K562 (cell line): ENCODE measurements around the gene NFATC2. TPM values are rescaled to one million over a fixed set of nuclear protein-coding genes. Genes with fewer than 3 reads are reported as not detected.

Experiments used
- ATAC-seq: fragments of 200-7000 bp; cut with Tn5 transposase; 3 replicates; pipeline ENCODE4 v1.9.1; 2020; ENCODE audit warnings: moderate library complexity
- BruUV-seq: library from RNA; stranded (reverse); fragments of 400-500 nt; replicated peaks from 2 replicates; lab custom pipeline; 2021; lab: Mats Ljungman, UMichigan
- CTCF ChIA-PET: fragments of 300-600 bp; formaldehyde crosslinking; extraction: SDS; loops from one replicate; lab custom pipeline; 2021; ENCODE audit warnings: low intra/inter-chr PET ratio; lab: Yijun Ruan, JAX
- POLR2A ChIA-PET: fragments of 300-600, 350-650 bp; sonication (Branson Sonifier 250); formaldehyde crosslinking; extraction: SDS; loops from one replicate; lab custom pipeline; 2021; ENCODE audit warnings: antibody characterized with exemption, inconsistent platforms; lab: Yijun Ruan, JAX
- DNase-seq, 4 experiments: peaks; one replicate each; pipeline versions ENCODE4 v3.0.0 to v3.0.0-alpha.2; 2011 to 2018; ENCODE audit warnings: low spot score in 3 of 4, mixed read lengths in 3 of 4; ENCODE audit errors: extremely low read depth in 1 of 4
- FAIRE-seq: peaks from 2 replicates; lab custom pipeline; 2011; peaks lifted over from hg19 to GRCh38; lab: Jason Lieb, UNC
- H2AFZ ChIP-seq: 2 replicates; pipeline ENCODE4 v1.6.0; 2011; ENCODE audit warnings: low read depth, low read length, control low read depth, inconsistent platforms
- H3K27ac ChIP-seq: fragments of 200-600 bp; 3 replicates; pipeline ENCODE4 v1.8.0; 2011; ENCODE audit warnings: low read depth, mild to moderate bottlenecking, control low read depth, inconsistent platforms, low read length, moderate library complexity, mixed read lengths; ENCODE audit errors: extremely low read depth
- H3K27me3 ChIP-seq, 2 experiments: fragments of 300-600 bp in 1 of 2; 2 replicates in 1 of 2; 3 replicates in 1 of 2; pipeline versions ENCODE4 v1.6.0 to v1.8.0; 2011; ENCODE audit warnings: inconsistent platforms in 2 of 2, low read length in 2 of 2, mild to moderate bottlenecking in 1 of 2, mixed read lengths in 1 of 2, moderate library complexity in 1 of 2; ENCODE audit not compliant: control insufficient read depth in 2 of 2, insufficient read depth in 2 of 2
- H3K36me3 ChIP-seq: fragments of 300-600 bp; 3 replicates; pipeline ENCODE4 v1.8.0; 2011; ENCODE audit warnings: mild to moderate bottlenecking, low read length, inconsistent platforms; ENCODE audit not compliant: control insufficient read depth, insufficient read depth
- H3K4me1 ChIP-seq, 2 experiments: fragments of 200-600 bp in 1 of 2; replicated peaks in 1 of 2; 2 replicates in 1 of 2; 3 replicates in 1 of 2; pipeline versions ENCODE4 v1.5.1 to v1.8.0; 2011; ENCODE audit warnings: inconsistent platforms in 2 of 2, low read length in 2 of 2, mild to moderate bottlenecking in 1 of 2, mixed read lengths in 1 of 2, moderate library complexity in 1 of 2; ENCODE audit not compliant: control insufficient read depth in 2 of 2, insufficient read depth in 2 of 2
- H3K4me2 ChIP-seq: 2 replicates; pipeline ENCODE4 v1.6.1; 2011; ENCODE audit warnings: low read length, control low read depth, inconsistent platforms, mixed read lengths; ENCODE audit not compliant: insufficient read depth
- H3K4me3 ChIP-seq: fragments of 200-600 bp; sonication (generic), shearing (Covaris generic); 2 replicates; pipeline ENCODE4 v1.5.1; 2016; ENCODE audit warnings: control low read depth, inconsistent platforms
- H3K79me2 ChIP-seq: fragments of 200-600 bp; 3 replicates; pipeline ENCODE4 v1.8.0; 2011; ENCODE audit warnings: low read length, inconsistent platforms; ENCODE audit not compliant: control insufficient read depth, insufficient read depth
- H3K9ac ChIP-seq, 2 experiments: 2 replicates each; pipeline versions ENCODE4 v1.6.0 to v1.6.1; 2011; ENCODE audit warnings: low read depth in 2 of 2, low read length in 2 of 2, control low read depth in 1 of 2, inconsistent platforms in 1 of 2, mild to moderate bottlenecking in 1 of 2, mixed read lengths in 1 of 2; ENCODE audit not compliant: insufficient read depth in 1 of 2
- H3K9me1 ChIP-seq: one replicate; pipeline ENCODE4 v1.6.0; 2011; ENCODE audit warnings: inconsistent platforms, mild to moderate bottlenecking, low read length, moderate library complexity; ENCODE audit not compliant: control insufficient read depth, insufficient read depth
- H3K9me3 ChIP-seq: replicated peaks from 2 replicates; pipeline ENCODE4 v1.5.1; 2011; ENCODE audit warnings: low read depth, low read length, inconsistent platforms; ENCODE audit not compliant: control insufficient read depth, insufficient read depth
- H4K20me1 ChIP-seq: replicated peaks from 2 replicates; pipeline ENCODE4 v1.6.1; 2011; ENCODE audit warnings: low read length, inconsistent platforms, mixed read lengths; ENCODE audit not compliant: control insufficient read depth, insufficient read depth
- SLC30A9 ChIP-seq: fragments of 250-450 bp; sonication (Bioruptor Pico); IDR thresholded peaks from 2 replicates; pipeline ENCODE4 v1.8.0; 2022; ENCODE audit warnings: mild to moderate bottlenecking, moderate library complexity
- SNRNP70 ChIP-seq: fragments of 200-400 bp; formaldehyde crosslinking; optimal IDR thresholded peaks from 2 replicates; pipeline ENCODE3; 2017; ENCODE audit warnings: low read depth, low read length
- SRSF3 ChIP-seq: fragments of 200-400 bp; formaldehyde crosslinking; IDR thresholded peaks from 2 replicates; pipeline ENCODE4 v1.6.1; 2016; ENCODE audit warnings: mild to moderate bottlenecking, low read length, moderate library complexity; ENCODE audit not compliant: insufficient read depth
- ZNF3 ChIP-seq: fragments of 250-450 bp; sonication (Bioruptor Pico); IDR thresholded peaks from 2 replicates; pipeline ENCODE4 v1.5.0; 2021; ENCODE audit warnings: mild to moderate bottlenecking, moderate library complexity
- ZNF316 ChIP-seq: fragments of 450-650 bp; IDR thresholded peaks from 2 replicates; pipeline ENCODE4 v1.6.1; 2016
- WGBS: fragments of 100-300 bp; shearing (Covaris generic); methylation state at CpG from one replicate; pipeline ENCODE4 v1.1.6; 2016; ENCODE audit warnings: low coverage, mixed read lengths; ENCODE audit not compliant: insufficient coverage; ENCODE audit errors: missing lambda C conversion rate; 5-methylcytosine and 5-hydroxymethylcytosine counted together
- in situ Hi-C: fragments of 300-500 bp; cut with MboI; formaldehyde crosslinking; loops from 4 replicates; pipeline ENCODE4 v1.15.0; 2018; ENCODE audit warnings: inconsistent platforms, mixed read lengths
- intact Hi-C: fragments of 100-400 bp; cut with micrococcal nuclease; formaldehyde crosslinking; loops from 2 replicates; pipeline ENCODE4 v1.14.2; 2022
- polyA plus RNA-seq, 8 experiments: library from polyadenylated mRNA; depleted of rRNA in 4 of 8; stranded (reverse) in 5 of 8; unstranded in 3 of 8; fragments of >200 nt; fragmentation: Nextera tagmentation in 2 of 8; fragmentation: Illumina TruSeq in 1 of 8; extraction: Ambion mirVana in 2 of 8; extraction: Trizol in 1 of 8; gene quantifications; 2 replicates each; pipeline versions ENCODE4 v1.2.1 to v1.2.3, GENCODE V29; 2011 to 2014; ENCODE audit warnings: inconsistent platforms in 1 of 8, missing spikeins in 1 of 8
- total RNA-seq, 7 experiments: library from RNA; depleted of rRNA in 6 of 7; stranded (reverse); fragments of >200 nt in 6 of 7; fragmentation: Illumina TruSeq in 2 of 7; extraction: Trizol in 2 of 7; gene quantifications; 2 replicates each; pipeline versions ENCODE4 v1.2.1 to v1.2.3, GENCODE V29; 2011 to 2021; ENCODE audit warnings: low replicate concordance in 1 of 7
- TF ChIP-seq, protein P1 (sequence below): fragments of 250-450 bp; sonication (Bioruptor Pico); IDR thresholded peaks from 2 replicates; pipeline ENCODE4 v1.4.0; 2020; ENCODE audit warnings: mild to moderate bottlenecking, moderate library complexity
- TF ChIP-seq, protein P2 (sequence below), 2 experiments: IDR thresholded peaks; 2 replicates each; pipeline ENCODE4 v1.6.1; 2011; ENCODE audit warnings: borderline replicate concordance in 1 of 2, control low read depth in 1 of 2, low read depth in 1 of 2, low read length in 1 of 2, mild to moderate bottlenecking in 1 of 2, mixed read lengths in 1 of 2, moderate library complexity in 1 of 2; ENCODE audit not compliant: insufficient read depth in 1 of 2, insufficient read length in 1 of 2, poor library complexity in 1 of 2, severe bottlenecking in 1 of 2; ENCODE audit errors: extremely low read depth in 1 of 2

The NFATC2 gene
- total and polyA plus RNA-seq, 9 of the 15 experiments (the other 6 are each of a cell fraction or from before 2014, with no cell fraction given), result 1.9 to 11.2 (median 3.0) TPM

DNA sequence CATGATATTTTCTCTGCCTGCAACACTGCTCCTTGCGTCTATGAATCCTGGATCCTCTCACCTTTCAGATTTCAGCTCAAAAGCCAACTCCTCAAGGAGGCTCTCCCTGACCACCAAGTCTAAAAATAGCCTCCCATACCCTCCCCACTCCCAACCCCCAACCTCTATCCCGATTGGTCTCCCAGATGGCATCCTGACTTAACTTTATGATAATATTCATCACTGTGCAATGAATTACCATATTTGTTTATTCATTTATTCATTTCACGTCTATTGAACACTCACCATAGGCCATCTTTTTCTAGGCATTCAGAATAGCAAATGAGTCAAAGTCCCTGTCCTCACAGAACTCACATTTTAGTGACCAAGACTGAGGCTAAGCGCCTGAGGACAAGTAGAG lies 42.6 kb upstream of the NFATC2 start (continued):
- TF ChIP-seq ZNF3 (CRISPR knock-in tag), result no peak
- no peak for TF ChIP-seq SRSF3
- TF ChIP-seq, protein P1, sequence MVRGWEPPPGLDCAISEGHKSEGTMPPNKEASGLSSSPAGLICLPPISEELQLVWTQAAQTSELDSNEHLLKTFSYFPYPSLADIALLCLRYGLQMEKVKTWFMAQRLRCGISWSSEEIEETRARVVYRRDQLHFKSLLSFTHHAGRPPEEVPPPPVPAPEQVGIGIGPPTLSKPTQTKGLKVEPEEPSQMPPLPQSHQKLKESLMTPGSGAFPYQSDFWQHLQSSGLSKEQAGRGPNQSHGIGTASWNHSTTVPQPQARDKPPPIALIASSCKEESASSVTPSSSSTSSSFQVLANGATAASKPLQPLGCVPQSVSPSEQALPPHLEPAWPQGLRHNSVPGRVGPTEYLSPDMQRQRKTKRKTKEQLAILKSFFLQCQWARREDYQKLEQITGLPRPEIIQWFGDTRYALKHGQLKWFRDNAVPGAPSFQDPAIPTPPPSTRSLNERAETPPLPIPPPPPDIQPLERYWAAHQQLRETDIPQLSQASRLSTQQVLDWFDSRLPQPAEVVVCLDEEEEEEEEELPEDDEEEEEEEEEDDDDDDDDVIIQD (CRISPR knock-in tag), result no peak
- TF ChIP-seq SLC30A9 (CRISPR knock-in tag), result no peak
- TF ChIP-seq, protein P2, sequence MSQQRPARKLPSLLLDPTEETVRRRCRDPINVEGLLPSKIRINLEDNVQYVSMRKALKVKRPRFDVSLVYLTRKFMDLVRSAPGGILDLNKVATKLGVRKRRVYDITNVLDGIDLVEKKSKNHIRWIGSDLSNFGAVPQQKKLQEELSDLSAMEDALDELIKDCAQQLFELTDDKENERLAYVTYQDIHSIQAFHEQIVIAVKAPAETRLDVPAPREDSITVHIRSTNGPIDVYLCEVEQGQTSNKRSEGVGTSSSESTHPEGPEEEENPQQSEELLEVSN (IDR thresholded peaks at IDR 0.05; ENCODE audit: borderline replicate concordance in 1 of 2, extremely low read depth in 1 of 2, insufficient read depth in 1 of 2, insufficient read length in 1 of 2, low read depth in 1 of 2, low read length in 1 of 2, poor library complexity in 1 of 2, severe bottlenecking in 1 of 2), result no peak
- no peak for TF ChIP-seq SNRNP70

DNA sequence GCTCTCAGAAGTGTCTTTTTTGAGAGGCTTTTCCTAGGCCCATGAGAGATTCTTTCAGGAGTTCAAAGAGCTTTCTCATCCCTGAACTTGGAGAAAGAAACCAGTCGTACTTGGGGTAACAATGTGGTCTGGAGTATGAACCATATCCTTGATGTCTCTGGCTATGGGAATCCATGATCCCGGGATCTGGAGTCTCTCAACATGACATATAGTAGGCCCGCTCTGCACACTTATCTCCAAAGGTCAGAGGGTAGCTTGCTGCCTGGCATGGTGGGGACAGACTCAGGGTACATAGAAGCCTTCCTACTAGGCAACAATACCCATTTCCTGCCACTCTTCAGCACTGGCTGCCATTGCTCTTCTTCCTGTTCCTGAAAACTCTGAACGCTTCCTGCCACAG lies 42.2 kb upstream of the NFATC2 start:
- ATAC-seq, result no peak
- no peaks in the 10 kb centered on the region for H3K27me3 ChIP-seq
- H3K9me1 ChIP-seq, result no peaks in the 10 kb centered on the region
- FAIRE-seq, result no peak
- ChIA-PET CTCF (no interaction called here), POLR2A (no interaction called here)
- 0 out of 2 replicates have a peak overlapping the region, but pooled peaks have one; percentile 10 for H2AFZ ChIP-seq
- no peak for DNase-seq
- no peaks in the 10 kb centered on the region for H3K36me3 ChIP-seq
- BruUV-seq, result no TSS peak
- H3K9me3 ChIP-seq, result no peaks in the 10 kb centered on the region
- H3K4me3 ChIP-seq, result no peak overlapping the region
- in situ Hi-C loops, result no loop called here
- no peaks in the 10 kb centered on the region for H4K20me1 ChIP-seq
- WGBS, result 41% methylated on average over 4 of the region's 4 CpGs
- no peak overlapping the region for H3K9ac ChIP-seq
- no peaks in the 10 kb centered on the region for H3K79me2 ChIP-seq
- no peak overlapping the region for H3K4me2 ChIP-seq
- no peaks in the 10 kb centered on the region for H3K4me1 ChIP-seq
- no peak for TF ChIP-seq ZNF316
- intact Hi-C loops, result no loop called here
- H3K27ac ChIP-seq, result no peak overlapping the region
